CD4-positive, alpha-beta T cell treated with Interleukin-10 for 1 hour (primary cell): ENCODE data around the gene UVSSA.
"Not testable (repeated sequence)": the region's sequence is repeated elsewhere in the genome, so short reads cannot be mapped to it uniquely, and the experiment has no call there.

Source experiments
- DNase-seq: peaks from one replicate; pipeline ENCODE4 v3.0.0-alpha.2; 2020

The UVSSA gene

GRCh38 chr4:1378559-1379231 is 31.7 kb downstream of the UVSSA start:
- no peak for DNase-seq

GRCh38 chr4:1379351-1379781 is 32.4 kb downstream of the UVSSA start:
- DNase-seq: no peak

GRCh38 chr4:1379801-1380331 is 32.9 kb downstream of the UVSSA start:
- DNase-seq: no peak

DNA sequence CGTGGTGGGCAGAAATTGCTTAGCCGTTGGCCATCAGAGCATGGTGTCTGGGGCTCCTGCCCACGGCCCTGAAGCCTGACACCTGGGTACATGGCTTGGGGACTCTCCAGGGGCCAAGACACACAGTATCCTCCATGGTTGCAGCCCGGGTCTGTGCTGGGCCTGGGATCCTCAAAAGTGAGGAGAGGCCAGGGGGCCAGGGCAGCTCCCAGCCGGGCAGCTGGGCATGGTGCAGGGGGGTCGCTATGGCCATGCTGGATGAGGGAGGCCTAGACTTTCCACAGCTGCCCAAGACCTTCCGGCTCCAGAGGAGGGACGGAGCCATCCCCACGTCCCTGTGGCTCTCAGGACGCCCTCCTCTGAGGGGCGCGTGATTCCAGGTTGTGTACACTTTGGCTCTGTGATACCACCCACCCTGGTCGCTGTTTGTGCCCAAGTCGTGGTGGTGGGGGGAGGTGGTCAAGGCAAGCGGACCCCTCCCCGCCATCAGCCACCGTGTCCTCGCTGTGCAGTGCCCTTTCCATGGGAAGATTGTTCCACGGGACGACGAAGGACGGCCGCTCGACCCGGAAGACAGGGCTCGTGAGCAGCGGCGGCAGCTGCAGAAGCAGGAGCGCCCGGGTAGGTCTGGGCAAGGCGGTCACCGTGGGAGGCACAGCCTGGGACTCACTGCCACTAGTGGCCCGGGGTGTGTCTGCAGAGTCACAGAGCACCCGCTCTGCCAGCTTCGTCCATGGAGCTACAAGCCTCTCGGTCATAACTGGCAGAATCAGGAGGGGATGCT is 33.6 kb downstream of the UVSSA start:
- DNase-seq: no peak

DNA sequence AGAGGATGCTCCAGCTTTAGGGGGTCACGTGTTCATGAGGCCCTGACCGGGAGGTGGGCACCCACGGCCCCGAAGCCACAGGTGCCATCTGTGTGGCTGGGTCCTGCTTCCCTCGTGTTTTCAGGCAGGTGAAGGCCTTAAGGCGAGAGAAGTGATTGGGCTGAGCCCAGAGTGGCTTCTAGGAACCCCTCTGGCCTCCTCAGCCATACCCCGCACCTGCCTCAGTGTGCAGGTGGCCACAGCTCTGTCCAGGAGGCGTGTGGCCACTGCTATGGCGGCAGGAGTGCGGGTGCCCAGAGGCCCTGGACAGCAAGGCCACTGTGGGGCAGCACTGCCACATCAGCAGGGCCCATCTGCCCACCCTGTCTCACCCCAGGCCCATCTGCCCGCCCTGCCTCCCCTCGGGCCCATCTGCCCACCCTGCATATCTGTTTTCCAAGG is 34.2 kb downstream of the UVSSA start:
- no peak for DNase-seq

DNA sequence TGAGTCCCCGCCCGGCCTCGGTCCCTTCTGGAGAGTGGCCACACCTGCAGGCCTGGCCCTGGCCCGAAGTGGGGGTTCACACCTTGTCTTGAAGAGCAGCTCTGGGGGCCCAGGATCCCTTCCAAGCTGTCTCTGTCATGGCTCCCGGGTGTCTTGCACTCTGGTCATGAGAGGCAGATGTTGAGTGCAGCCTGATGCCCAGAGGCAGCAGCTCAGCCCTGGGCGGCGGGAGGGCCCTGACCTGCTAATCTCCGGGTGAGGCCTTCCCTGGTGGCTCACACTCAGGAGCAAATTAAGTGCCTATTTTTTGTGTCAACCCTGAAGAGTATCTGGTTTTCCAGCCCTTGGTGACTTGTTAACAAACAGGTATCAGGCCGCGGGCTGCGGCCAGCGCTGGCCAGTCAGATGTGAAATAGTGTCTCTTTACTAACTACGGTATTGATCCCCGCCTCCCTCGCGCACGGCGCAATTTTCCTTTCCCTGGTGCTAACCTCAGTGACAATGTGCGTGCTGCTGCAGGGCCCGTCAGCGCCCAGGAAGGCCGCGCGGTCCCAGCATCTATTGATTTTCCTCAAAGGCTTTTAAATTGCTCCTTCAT is 35.0 kb downstream of the UVSSA start:
- no peak for DNase-seq

- no peak for DNase-seq
Measured at GRCh38 chr4:1382776-1383727, 36.0 kb downstream of the UVSSA start.

DNA sequence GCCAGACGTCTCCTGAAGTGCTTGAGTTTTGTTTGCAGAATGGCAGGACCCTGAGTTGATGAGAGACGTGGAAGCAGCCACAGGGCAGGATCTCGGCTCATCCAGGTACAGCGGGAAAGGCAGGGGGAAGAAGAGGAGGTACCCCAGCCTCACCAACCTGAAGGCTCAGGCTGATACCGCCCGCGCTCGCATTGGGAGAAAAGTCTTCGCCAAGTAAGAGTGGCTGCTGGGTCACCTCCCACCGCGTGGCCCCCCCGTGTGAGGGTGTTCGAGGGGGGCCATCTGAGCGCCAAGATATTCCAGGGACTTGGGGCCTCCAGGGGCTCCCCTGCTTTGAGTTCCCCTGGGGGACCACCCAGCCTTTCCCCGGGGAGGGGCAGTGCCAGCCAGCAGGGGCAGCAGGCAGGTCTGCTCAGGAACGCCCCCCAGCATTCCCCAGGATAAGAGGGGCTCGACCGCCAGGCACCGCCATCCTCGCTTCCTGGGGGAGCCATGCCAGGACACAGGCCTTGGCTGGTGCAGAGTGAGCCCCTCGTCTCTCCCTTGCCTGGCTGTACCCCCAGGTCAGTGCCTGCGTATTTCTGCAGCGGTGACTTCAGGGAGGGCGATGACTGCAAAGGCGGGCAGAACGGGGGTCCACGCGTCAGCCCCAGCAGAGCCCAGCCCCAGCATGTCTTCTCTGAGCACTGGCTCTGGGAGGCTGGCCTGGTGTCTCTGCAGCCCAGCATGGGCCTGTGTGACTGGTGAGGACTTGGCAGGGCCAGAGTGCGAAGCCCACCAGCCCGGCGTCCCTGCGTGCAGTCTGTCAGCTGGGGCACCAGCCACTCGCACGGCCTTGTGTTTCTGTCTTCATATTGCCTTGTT is 37.0 kb downstream of the UVSSA start:
- no peak for DNase-seq

GRCh38 chr4:1384675-1385372 is 37.8 kb downstream of the UVSSA start:
- no peak for DNase-seq

- no peak for DNase-seq
Measured at GRCh38 chr4:1385373-1386340, 38.6 kb downstream of the UVSSA start.

DNA sequence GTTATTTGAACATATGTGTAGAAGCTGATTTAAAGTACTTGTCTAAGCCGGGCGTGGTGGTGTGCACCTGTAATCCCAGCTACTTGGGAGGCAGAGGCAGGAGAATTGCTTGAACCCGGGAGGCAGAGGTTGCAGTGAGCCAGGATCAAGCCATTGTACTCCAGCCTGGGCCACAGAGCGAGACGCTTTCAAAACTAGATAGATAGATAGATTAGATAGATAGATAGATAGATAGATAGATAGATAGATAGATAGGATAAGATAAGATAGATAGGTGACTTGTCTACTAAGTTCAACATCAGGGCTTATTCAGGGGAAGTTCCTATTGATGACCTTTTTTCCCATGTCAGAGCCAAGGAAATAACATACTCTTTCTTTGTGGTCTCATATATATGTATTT is 46.4 kb downstream of the UVSSA start:
- DNase-seq: not testable (repeated sequence)

DNA sequence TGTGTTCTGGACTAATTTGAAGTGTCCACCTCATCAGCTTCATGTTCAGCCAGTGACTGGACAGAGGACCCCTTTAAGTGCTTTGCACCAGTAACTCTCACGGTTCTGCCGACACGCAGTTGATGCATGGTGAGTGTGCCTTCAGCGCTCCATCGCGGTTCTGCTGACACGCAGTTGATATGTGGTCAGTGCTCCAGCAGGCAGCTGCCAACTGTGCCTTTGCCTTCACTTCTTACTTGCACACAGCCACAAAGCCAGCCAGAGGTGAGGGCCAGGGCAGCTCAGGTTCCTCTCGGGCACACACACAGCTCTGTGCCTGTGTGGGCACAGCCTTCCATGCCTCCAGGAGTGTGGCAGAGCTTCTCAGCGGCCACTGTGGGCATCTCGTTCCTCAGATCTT is 46.9 kb downstream of the UVSSA start:
- DNase-seq: no peak

DNA sequence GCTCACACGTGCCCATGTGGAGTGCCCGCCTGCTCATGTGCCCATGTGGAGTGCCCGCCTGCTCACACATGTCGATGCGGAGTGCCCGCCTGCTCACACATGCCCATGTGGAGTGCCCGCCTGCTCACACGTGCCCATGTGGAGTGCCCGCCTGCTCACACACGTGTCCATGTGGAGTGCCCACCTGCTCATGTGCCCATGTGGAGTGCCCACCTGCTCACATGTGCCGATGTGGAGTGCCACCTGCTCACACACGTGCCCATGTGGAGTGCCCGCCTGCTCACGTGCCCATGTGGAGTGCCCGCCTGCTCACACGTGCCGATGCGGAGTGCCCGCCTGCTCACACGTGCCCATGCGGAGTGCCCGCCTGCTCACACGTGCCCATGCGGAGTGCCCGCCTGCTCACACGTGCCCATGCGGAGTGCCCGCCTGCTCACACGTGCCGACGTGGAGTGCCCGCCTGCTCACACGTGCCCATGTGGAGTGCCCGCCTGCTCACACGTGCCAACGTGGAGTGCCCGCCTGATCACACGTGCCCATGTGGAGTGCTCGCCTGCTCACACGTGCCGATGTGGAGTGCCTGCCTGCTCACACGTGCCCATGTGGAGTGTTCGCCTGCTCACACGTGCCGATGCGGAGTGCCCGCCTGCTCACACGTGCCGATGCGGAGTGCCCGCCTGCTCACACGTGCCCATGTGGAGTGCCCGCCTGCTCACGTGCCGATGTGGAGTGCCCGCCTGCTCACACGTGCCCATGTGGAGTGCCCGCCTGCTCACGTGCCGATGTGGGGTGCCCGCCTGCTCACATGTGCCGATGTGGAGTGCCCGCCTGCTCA is 47.8 kb downstream of the UVSSA start:
- DNase-seq: not testable (repeated sequence)

GRCh38 chr4:1395389-1395820 is 48.4 kb downstream of the UVSSA start:
- not testable (repeated sequence) for DNase-seq

- DNase-seq: no peak
Measured at GRCh38 chr4:1395941-1396805, 49.2 kb downstream of the UVSSA start.

GRCh38 chr4:1396806-1397455 is 49.9 kb downstream of the UVSSA start:
- DNase-seq: no peak
